HAP-1 (cell line): Measurements from ENCODE around the gene HRAS.
A peak's percentile ranks its signal among the peaks of the same experiment; 100 is the strongest.

ENCODE experiments used
- DNase-seq, 2 experiments: peaks; one replicate each; pipeline ENCODE4 v3.0.0-alpha.2; 2016 to 2020; ENCODE audit warnings: low spot score in 2 of 2
- H3K27me3 ChIP-seq: fragments of 250-450 bp; sonication (Bioruptor Pico); 2 replicates; pipeline ENCODE4 v1.5.1; 2020; ENCODE audit warnings: low read depth, mild to moderate bottlenecking, moderate library complexity
- H3K36me3 ChIP-seq: fragments of 250-450 bp; sonication (Bioruptor Pico); replicated peaks from 2 replicates; pipeline ENCODE4 v1.5.1; 2020; ENCODE audit warnings: mild to moderate bottlenecking
- H3K4me1 ChIP-seq: fragments of 250-450 bp; sonication (Bioruptor Pico); 2 replicates; pipeline ENCODE4 v1.5.1; 2020; ENCODE audit warnings: mild to moderate bottlenecking
- H3K4me3 ChIP-seq: fragments of 250-450 bp; sonication (Bioruptor Pico); 2 replicates; pipeline ENCODE4 v1.5.1; 2020; ENCODE audit warnings: mild to moderate bottlenecking, moderate library complexity
- H3K9me3 ChIP-seq: fragments of 250-450 bp; sonication (Bioruptor Pico); 2 replicates; pipeline ENCODE4 v1.5.1; 2020; ENCODE audit warnings: mild to moderate bottlenecking, moderate library complexity
- in situ Hi-C: fragments of 300-500 bp; cut with MboI; formaldehyde crosslinking; loops from 3 replicates; pipeline ENCODE4 v1.14.3; 2020; ENCODE audit warnings: low sequenced_read_pairs, inconsistent platforms, mixed read lengths

Gene HRAS

DNA sequence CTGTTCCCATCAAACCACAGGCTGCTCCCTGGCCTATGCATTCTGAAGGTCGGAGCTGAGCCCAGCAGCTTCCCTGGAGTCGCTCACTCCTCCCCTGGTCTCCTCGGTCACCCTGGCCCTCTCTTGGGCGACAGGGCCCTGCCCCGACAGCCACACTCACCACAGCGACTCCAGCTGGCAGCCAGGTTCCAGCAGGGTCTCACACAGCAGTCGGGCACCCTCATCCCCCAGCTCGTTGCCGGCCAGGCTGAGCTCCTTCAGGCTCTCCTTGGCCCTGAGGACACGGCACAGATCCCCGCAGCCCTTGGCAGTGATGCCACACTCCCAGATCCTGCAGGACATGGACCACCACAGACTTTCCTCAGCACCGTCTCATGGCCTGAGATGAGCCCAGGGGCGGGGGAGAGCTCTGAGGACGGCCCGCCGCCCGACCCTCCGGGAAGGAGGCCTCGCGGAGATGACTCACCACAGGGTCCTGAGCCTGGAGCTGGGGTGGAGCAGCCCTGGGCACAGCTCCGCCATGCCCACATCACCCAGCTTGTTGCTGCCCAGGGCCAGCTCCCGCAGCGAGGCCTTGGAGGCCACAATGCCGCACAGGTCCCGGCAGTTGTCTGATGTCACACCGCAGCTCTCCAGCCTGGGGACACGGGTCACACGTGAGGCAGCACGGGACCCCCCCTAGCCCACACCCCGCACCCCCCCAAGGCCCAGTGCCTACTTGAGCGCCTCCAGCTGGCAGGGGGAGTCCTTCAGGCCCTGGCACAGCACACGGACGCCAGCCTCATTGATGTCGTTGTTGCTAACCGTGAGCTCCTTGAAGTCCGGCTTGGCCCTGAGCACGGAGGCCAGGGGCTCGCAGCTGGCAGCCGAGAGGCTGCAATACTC, 36.8 kb downstream of the HRAS start:
- DNase-seq: no peak
- no peaks in the 10 kb centered on the region for H3K27me3 ChIP-seq
- H3K36me3 ChIP-seq: peaks cover 74% of the 10 kb centered on the region
- no peaks in the 10 kb centered on the region for H3K9me3 ChIP-seq
- in situ Hi-C loops: no loop called here
- no peak overlapping the region for H3K4me3 ChIP-seq
- H3K4me1 ChIP-seq: no peaks in the 10 kb centered on the region

DNA sequence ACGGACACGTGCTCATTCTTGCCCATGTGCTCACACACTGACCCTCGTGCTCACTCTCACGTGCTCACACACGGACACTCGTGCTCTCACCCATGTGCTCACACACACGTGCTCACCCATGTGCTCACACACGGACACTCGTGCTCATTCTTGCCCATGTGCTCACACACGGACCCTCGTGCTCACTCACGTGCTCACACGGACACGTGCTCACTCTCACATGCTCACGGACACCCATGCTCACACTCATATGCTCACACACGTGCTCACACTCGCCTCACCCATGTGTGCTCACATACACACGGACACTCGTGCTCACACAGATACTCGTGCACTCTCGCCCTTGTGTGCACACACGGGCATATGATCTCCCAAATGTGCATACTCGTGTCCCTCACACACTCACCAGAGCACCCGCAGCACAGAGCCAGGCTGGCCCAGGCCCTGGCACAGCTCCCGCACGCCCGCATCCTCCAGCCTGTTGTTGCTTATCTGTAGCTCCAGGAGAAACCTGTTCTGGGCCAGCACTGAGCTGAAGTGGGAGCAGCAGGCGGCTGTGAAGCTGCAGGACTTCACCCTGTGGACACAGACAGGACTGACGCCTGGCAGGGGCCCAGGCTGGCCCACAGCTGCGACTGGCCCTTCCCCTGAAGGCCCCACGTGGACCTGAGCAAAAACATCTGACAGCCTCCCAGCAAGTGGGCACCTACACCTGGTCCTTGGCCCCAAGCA, 37.6 kb downstream of the HRAS start:
- Histone ChIP-seq H3K36me3 (peaks cover 77% of the 10 kb centered on the region), H3K9me3 (no peaks in the 10 kb centered on the region), H3K4me3 (no peak overlapping the region), H3K4me1 (no peaks in the 10 kb centered on the region), H3K27me3 (no peaks in the 10 kb centered on the region)
- no peak for DNase-seq
- in situ Hi-C loops: no loop called here

GRCh38 chr11:496834-497564, 38.4 kb downstream of the HRAS start:
- Histone ChIP-seq H3K4me1 (no peaks in the 10 kb centered on the region), H3K4me3 (no peak overlapping the region), H3K9me3 (no peaks in the 10 kb centered on the region), H3K27me3 (no peaks in the 10 kb centered on the region), H3K36me3 (peaks cover 80% of the 10 kb centered on the region)
- in situ Hi-C loops: no loop called here
- peak in 1 of 2 experiments; percentile 43 for DNase-seq

DNA sequence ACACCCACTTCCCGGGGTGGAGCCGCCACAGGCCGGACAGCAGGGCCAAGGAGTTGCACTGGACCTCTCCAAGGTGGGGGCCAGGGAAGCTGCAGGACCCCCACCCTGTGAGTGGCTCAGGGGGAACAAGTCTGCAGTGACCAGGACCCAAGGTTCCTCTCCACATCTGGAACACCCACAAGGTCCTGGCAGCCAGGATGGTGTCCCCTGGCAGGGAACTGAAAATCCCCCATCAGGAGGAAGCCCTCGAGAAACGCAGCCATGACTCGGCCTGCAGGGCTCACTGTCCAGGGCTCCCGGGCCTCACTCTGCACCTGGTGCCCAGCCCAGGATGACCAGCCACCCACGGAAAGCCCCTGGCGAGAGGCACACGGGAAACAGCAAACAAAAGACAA, 39.8 kb downstream of the HRAS start:
- H3K36me3 ChIP-seq: peaks cover 71% of the 10 kb centered on the region
- no peaks in the 10 kb centered on the region for H3K4me1 ChIP-seq
- in situ Hi-C loops: no loop called here
- H3K4me3 ChIP-seq: no peak overlapping the region
- H3K9me3 ChIP-seq: no peaks in the 10 kb centered on the region
- DNase-seq: no peak
- no peaks in the 10 kb centered on the region for H3K27me3 ChIP-seq

GRCh38 chr11:494761-495536, 40.4 kb downstream of the HRAS start:
- in situ Hi-C loops: no loop called here
- Histone ChIP-seq H3K4me1 (no peaks in the 10 kb centered on the region), H3K36me3 (peaks cover 65% of the 10 kb centered on the region), H3K4me3 (no peak overlapping the region), H3K9me3 (no peaks in the 10 kb centered on the region), H3K27me3 (no peaks in the 10 kb centered on the region)
- DNase-seq: no peak

- in situ Hi-C loops: no loop called here
- no peak overlapping the region for H3K4me3 ChIP-seq
- no peak for DNase-seq
- H3K27me3 ChIP-seq: no peaks in the 10 kb centered on the region
- H3K9me3 ChIP-seq: no peaks in the 10 kb centered on the region
- H3K4me1 ChIP-seq: no peaks in the 10 kb centered on the region
- peaks cover 42% of the 10 kb centered on the region for H3K36me3 ChIP-seq
Observed at GRCh38 chr11:492427-493226, 42.7 kb downstream of the HRAS start.

DNA sequence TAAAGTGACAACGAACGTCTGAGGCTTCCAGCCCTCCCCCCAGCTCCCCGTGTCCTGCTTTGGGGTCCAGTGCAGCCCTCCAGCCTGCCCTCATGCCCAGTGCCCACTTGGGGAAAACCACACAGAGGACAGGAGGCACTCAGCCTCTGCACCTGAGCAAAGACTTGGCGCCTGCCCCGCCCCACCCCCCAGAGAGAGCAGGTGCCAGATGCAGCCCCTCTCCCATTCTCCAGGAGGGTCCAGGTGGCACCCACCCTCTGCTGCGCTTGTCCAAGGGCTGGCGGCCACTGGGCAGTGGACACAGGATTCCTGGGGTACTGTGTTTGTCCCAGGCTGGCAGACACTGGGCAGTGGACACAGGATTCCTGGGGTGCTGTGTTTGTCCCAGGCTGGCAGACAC, 44.0 kb downstream of the HRAS start:
- DNase-seq: no peak
- peaks cover 34% of the 10 kb centered on the region for H3K36me3 ChIP-seq
- no peaks in the 10 kb centered on the region for H3K9me3 ChIP-seq
- no peaks in the 10 kb centered on the region for H3K4me1 ChIP-seq
- H3K4me3 ChIP-seq: no peak overlapping the region
- H3K27me3 ChIP-seq: no peaks in the 10 kb centered on the region
- in situ Hi-C loops: no loop called here

DNA sequence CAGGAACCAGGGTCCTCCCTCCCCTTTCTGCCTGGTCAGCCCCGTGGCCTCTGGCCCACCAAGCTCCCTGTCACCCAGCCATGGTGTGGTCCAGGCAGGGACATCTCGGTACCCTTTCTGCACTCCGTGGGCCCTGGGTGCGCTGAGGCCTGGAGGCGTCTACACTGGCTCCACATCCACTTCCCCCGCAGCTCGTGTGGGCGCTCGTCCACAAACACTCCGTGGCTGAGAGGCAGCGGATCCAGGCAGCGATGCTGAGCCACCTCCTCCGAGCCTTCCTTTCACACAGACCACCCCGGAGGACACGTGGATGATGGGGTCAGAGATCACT, 44.5 kb downstream of the HRAS start:
- DNase-seq: no peak
- Histone ChIP-seq H3K4me1 (no peaks in the 10 kb centered on the region), H3K36me3 (peaks cover 30% of the 10 kb centered on the region), H3K4me3 (no peak overlapping the region), H3K9me3 (no peaks in the 10 kb centered on the region), H3K27me3 (no peaks in the 10 kb centered on the region)
- in situ Hi-C loops: no loop called here

DNA sequence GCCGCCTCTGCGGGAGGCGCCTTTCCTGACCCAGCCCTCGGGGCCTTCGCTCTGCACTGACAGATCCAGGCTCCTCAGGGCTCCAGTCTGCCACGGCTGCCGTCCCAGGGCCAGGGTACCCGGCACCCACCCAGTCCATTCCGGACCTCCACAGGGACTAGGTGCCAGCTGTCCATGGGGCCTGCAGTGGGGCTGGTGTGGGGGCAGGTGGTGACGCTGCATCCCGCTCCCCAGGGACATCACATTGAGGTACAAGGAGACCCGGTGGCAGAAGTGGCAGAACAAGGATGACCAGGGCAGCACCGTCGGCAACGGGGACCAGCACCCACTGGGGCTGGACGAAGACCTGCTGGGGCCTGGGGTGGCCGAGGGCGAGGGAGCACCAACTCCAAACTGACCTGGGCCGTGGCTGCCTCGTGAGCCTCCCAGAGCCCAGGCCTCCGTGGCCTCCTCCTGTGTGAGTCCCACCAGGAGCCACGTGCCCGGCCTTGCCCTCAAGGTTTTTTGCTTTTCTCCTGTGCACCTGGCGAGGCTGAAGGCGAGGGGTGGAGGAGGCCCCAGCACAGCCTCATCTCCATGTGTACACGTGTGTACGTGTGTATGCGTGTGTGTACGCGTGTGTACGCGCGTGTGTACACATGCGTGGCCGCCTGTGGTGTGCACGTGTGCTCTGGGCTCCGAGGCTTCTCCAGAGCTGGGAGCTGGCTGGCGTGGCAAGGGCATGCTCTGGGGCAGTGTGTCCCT, 45.0 kb downstream of the HRAS start:
- H3K9me3 ChIP-seq: no peaks in the 10 kb centered on the region
- no peaks in the 10 kb centered on the region for H3K27me3 ChIP-seq
- H3K36me3 ChIP-seq: peaks cover 24% of the 10 kb centered on the region
- DNase-seq: no peak
- no peak overlapping the region for H3K4me3 ChIP-seq
- no peaks in the 10 kb centered on the region for H3K4me1 ChIP-seq
- in situ Hi-C loops: no loop called here

DNA sequence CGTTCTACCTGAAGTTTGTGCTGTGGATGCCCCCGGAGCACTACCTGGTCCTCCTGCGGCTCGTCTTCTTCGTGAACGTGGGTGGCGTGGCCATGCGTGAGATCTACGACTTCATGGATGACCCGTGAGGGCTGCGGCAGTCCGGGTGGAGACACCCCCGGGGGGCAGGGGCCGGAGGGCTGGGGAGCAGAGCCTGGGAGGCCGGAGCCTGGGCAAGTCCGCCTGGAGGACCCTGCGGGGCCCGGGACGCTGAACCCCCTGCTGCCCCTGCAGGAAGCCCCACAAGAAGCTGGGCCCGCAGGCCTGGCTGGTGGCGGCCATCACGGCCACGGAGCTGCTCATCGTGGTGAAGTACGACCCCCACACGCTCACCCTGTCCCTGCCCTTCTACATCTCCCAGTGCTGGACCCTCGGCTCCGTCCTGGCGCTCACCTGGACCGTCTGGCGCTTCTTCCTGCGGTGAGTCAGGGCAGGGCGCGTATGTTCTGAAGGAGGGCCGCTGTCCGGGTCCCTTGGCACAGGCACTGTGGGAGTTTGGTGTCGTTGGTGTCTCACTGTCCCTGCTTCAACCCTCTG, 45.7 kb downstream of the HRAS start:
- Histone ChIP-seq H3K9me3 (no peaks in the 10 kb centered on the region), H3K27me3 (no peaks in the 10 kb centered on the region), H3K4me3 (no peak overlapping the region), H3K4me1 (no peaks in the 10 kb centered on the region), H3K36me3 (peaks cover 21% of the 10 kb centered on the region)
- no peak for DNase-seq
- in situ Hi-C loops: no loop called here

DNA sequence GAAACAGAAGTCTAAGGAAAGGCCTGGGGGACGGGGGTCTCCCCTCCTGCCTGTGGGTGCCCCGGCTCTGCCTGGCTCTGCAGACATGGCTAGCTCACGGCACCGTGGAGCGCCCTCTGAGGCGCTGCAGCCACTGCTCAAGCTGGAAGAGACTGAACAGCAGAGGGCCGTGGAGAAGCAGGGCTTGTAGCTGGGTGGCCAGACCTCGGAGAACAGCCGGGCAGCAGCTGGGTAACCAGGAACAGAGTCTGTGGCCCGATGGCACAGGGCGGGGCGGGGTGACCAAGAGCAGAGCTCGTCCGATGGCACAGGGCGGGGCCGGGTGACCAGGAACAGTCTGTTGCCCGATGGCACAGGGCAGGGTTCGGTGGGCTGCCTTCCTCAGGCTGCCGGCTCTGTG, 46.4 kb downstream of the HRAS start:
- Histone ChIP-seq H3K27me3 (no peaks in the 10 kb centered on the region), H3K36me3 (peaks cover 15% of the 10 kb centered on the region), H3K4me3 (no peak overlapping the region), H3K4me1 (no peaks in the 10 kb centered on the region), H3K9me3 (no peaks in the 10 kb centered on the region)
- no peak for DNase-seq
- in situ Hi-C loops: no loop called here

GRCh38 chr11:488579-488978, 46.8 kb downstream of the HRAS start:
- H3K27me3 ChIP-seq: no peaks in the 10 kb centered on the region
- H3K9me3 ChIP-seq: no peaks in the 10 kb centered on the region
- no peak overlapping the region for H3K4me3 ChIP-seq
- H3K36me3 ChIP-seq: peaks cover 13% of the 10 kb centered on the region
- H3K4me1 ChIP-seq: no peaks in the 10 kb centered on the region
- in situ Hi-C loops: no loop called here
- DNase-seq: no peak
